ENCODE data around the gene PLPP3. TPM values are rescaled to one million over a fixed set of nuclear protein-coding genes. Genes with fewer than 3 reads are reported as not detected.

PLPP3 gene
- total RNA-seq, 1 experiment from 2014 or later, result 17.5 TPM

- Histone ChIP-seq H3K9me3 (replicated peaks) (no peaks in the 10 kb centered on the region), H3K27ac (no peak overlapping the region), H3K27me3 (replicated peaks) (no peaks in the 10 kb centered on the region), H3K36me3 (no peaks in the 10 kb centered on the region), H3K4me1 (replicated peaks) (no peaks in the 10 kb centered on the region), H3K4me3 (no peak overlapping the region)
- DNase-seq (ENCODE audit: low read depth in 1 of 2, low spot score in 2 of 2), result no peak
These were observed 121.5 kb downstream of the PLPP3 start for GRCh38 chr1:56457756-56458375.

GRCh38 chr1:56456435-56457101, 122.8 kb downstream of the PLPP3 start:
- Histone ChIP-seq H3K9me3 (replicated peaks) (no peaks in the 10 kb centered on the region), H3K27ac (no peak overlapping the region)
- DNase-seq (ENCODE audit: low read depth in 1 of 2, low spot score in 2 of 2), result no peak

GRCh38 chr1:56453417-56454078, 125.8 kb downstream of the PLPP3 start:
- Histone ChIP-seq H3K27ac (no peak overlapping the region), H3K4me1 (replicated peaks) (no peaks in the 10 kb centered on the region; the same call in 1 of the 2 replicates), H3K9me3 (replicated peaks) (no peaks in the 10 kb centered on the region), H3K36me3 (no peaks in the 10 kb centered on the region), H3K27me3 (replicated peaks) (no peaks in the 10 kb centered on the region), H3K4me3 (no peak overlapping the region)
- DNase-seq (ENCODE audit: low read depth in 1 of 2, low spot score in 2 of 2), result no peak

More at GRCh38 chr1:56456435-56457101, 122.8 kb downstream of the PLPP3 start:
- Histone ChIP-seq H3K4me1 (replicated peaks) (no peaks in the 10 kb centered on the region), H3K4me3 (no peak overlapping the region), H3K36me3 (no peaks in the 10 kb centered on the region), H3K27me3 (replicated peaks) (no peaks in the 10 kb centered on the region)

GRCh38 chr1:56453016-56453415, 126.3 kb downstream of the PLPP3 start:
- Histone ChIP-seq H3K27me3 (replicated peaks) (no peaks in the 10 kb centered on the region), H3K4me1 (replicated peaks) (no peaks in the 10 kb centered on the region; the same call in 1 of the 2 replicates), H3K27ac (no peak overlapping the region), H3K4me3 (no peak overlapping the region), H3K36me3 (no peaks in the 10 kb centered on the region), H3K9me3 (replicated peaks) (no peaks in the 10 kb centered on the region)
- no peak for DNase-seq (ENCODE audit: low read depth in 1 of 2, low spot score in 2 of 2)

- no peak overlapping the region for H3K4me3 ChIP-seq
- H3K36me3 ChIP-seq, result no peaks in the 10 kb centered on the region
- no peak overlapping the region for H3K27ac ChIP-seq
- no peaks in the 10 kb centered on the region for H3K27me3 ChIP-seq (replicated peaks)
- no peak for DNase-seq (ENCODE audit: low read depth in 1 of 2, low spot score in 2 of 2)
- no peaks in the 10 kb centered on the region; the same call in 1 of the 2 replicates for H3K4me1 ChIP-seq (replicated peaks)
- H3K9me3 ChIP-seq (replicated peaks), result no peaks in the 10 kb centered on the region
These were observed 127.0 kb downstream of the PLPP3 start for GRCh38 chr1:56452027-56453011.

GRCh38 chr1:56451491-56451890, 127.9 kb downstream of the PLPP3 start:
- no peak for DNase-seq (ENCODE audit: low read depth in 1 of 2, low spot score in 2 of 2)
- Histone ChIP-seq H3K9me3 (replicated peaks) (no peaks in the 10 kb centered on the region), H3K4me1 (replicated peaks) (peaks cover 5% of the 10 kb centered on the region; the same call in 1 of the 2 replicates), H3K27ac (no peak overlapping the region), H3K27me3 (replicated peaks) (no peaks in the 10 kb centered on the region), H3K4me3 (no peak overlapping the region), H3K36me3 (no peaks in the 10 kb centered on the region)

GRCh38 chr1:56450004-56450666, 129.2 kb downstream of the PLPP3 start:
- no peak for DNase-seq (ENCODE audit: low read depth in 1 of 2, low spot score in 2 of 2)
- peaks cover 8% of the 10 kb centered on the region; the same call in 1 of the 2 replicates for H3K4me1 ChIP-seq (replicated peaks)
- H3K36me3 ChIP-seq, result no peaks in the 10 kb centered on the region
- no peaks in the 10 kb centered on the region for H3K9me3 ChIP-seq (replicated peaks)
- H3K27me3 ChIP-seq (replicated peaks), result no peaks in the 10 kb centered on the region
- H3K4me3 ChIP-seq, result no peak overlapping the region
- H3K27ac ChIP-seq, result no peak overlapping the region

GRCh38 chr1:56448529-56449300, 130.6 kb downstream of the PLPP3 start:
- Histone ChIP-seq H3K27ac (no peak overlapping the region), H3K4me3 (no peak overlapping the region), H3K27me3 (replicated peaks) (no peaks in the 10 kb centered on the region), H3K4me1 (replicated peaks) (peaks cover 8% of the 10 kb centered on the region; the same call in 1 of the 2 replicates), H3K9me3 (replicated peaks) (no peaks in the 10 kb centered on the region), H3K36me3 (no peaks in the 10 kb centered on the region)
- DNase-seq (ENCODE audit: low read depth in 1 of 2, low spot score in 2 of 2), result no peak

- no peak overlapping the region for H3K27ac ChIP-seq
- H3K36me3 ChIP-seq, result no peaks in the 10 kb centered on the region
- peaks cover 8% of the 10 kb centered on the region; the same call in 1 of the 2 replicates for H3K4me1 ChIP-seq (replicated peaks)
- no peak overlapping the region for H3K4me3 ChIP-seq
- no peaks in the 10 kb centered on the region for H3K27me3 ChIP-seq (replicated peaks)
- DNase-seq (ENCODE audit: low read depth in 1 of 2, low spot score in 2 of 2), result no peak
- H3K9me3 ChIP-seq (replicated peaks), result no peaks in the 10 kb centered on the region
These were observed 131.5 kb downstream of the PLPP3 start for GRCh38 chr1:56447823-56448222.

- no peak overlapping the region for H3K27ac ChIP-seq
- no peaks in the 10 kb centered on the region for H3K9me3 ChIP-seq (replicated peaks)
- no peaks in the 10 kb centered on the region for H3K36me3 ChIP-seq
- no peak overlapping the region for H3K4me3 ChIP-seq
- H3K4me1 ChIP-seq (replicated peaks), result peaks cover 8% of the 10 kb centered on the region; the same call in 1 of the 2 replicates
- DNase-seq (ENCODE audit: low read depth in 1 of 2, low spot score in 2 of 2), result no peak
- H3K27me3 ChIP-seq (replicated peaks), result no peaks in the 10 kb centered on the region
These were observed 132.7 kb downstream of the PLPP3 start for GRCh38 chr1:56446531-56447098.

- Histone ChIP-seq H3K27me3 (replicated peaks) (no peaks in the 10 kb centered on the region), H3K27ac (no peak overlapping the region), H3K36me3 (no peaks in the 10 kb centered on the region), H3K9me3 (replicated peaks) (no peaks in the 10 kb centered on the region), H3K4me3 (no peak overlapping the region), H3K4me1 (replicated peaks) (peaks cover 8% of the 10 kb centered on the region; the same call in 1 of the 2 replicates)
- DNase-seq (ENCODE audit: low read depth in 1 of 2, low spot score in 2 of 2), result no peak
These were observed 134.3 kb downstream of the PLPP3 start for GRCh38 chr1:56444960-56445646.

All from SJSA1 (cell line).